ENCODE measurements around the gene XRCC2.
"Not testable (repeated sequence)": the region's sequence is repeated elsewhere in the genome, so short reads cannot be mapped to it uniquely, and the experiment has no call there.

Gene XRCC2

GRCh38 chr7:152663931-152664330 lies 12.0 kb downstream of the XRCC2 start:
- DNase-seq = no peak

- DNase-seq = no peak
Observed at GRCh38 chr7:152663148-152663740, 12.7 kb downstream of the XRCC2 start.

GRCh38 chr7:152661479-152661878 lies 14.5 kb downstream of the XRCC2 start:
- no peak for DNase-seq

GRCh38 chr7:152660021-152660420 lies 15.9 kb downstream of the XRCC2 start:
- DNase-seq = no peak

GRCh38 chr7:152654971-152655370 lies 21.0 kb downstream of the XRCC2 start:
- DNase-seq = no peak

- DNase-seq = no peak
Observed at GRCh38 chr7:152649220-152649619, 26.7 kb downstream of the XRCC2 start.

- DNase-seq = no peak
Observed at GRCh38 chr7:152647009-152647408, 28.9 kb downstream of the XRCC2 start.

GRCh38 chr7:152646579-152646978 lies 29.4 kb downstream of the XRCC2 start:
- not testable (repeated sequence) for DNase-seq

- no peak for DNase-seq
Observed at GRCh38 chr7:152643979-152644559, 31.9 kb downstream of the XRCC2 start.

- DNase-seq = no peak
Observed at GRCh38 chr7:152641384-152641783, 34.6 kb downstream of the XRCC2 start.

- no peak for DNase-seq
Observed at GRCh38 chr7:152640829-152641228, 35.1 kb downstream of the XRCC2 start.

GRCh38 chr7:152637920-152638580 lies 37.9 kb downstream of the XRCC2 start:
- DNase-seq = peak; percentile 64

- no peak for DNase-seq
Observed at GRCh38 chr7:152637161-152637560, 38.8 kb downstream of the XRCC2 start.

- DNase-seq = no peak
Observed at GRCh38 chr7:152636441-152636840, 39.5 kb downstream of the XRCC2 start.

GRCh38 chr7:152633504-152633903 lies 42.4 kb downstream of the XRCC2 start:
- DNase-seq = no peak

GRCh38 chr7:152633072-152633471 lies 42.9 kb downstream of the XRCC2 start:
- DNase-seq = no peak

- DNase-seq = not testable (repeated sequence)
Observed at GRCh38 chr7:152628772-152629171, 47.2 kb downstream of the XRCC2 start.

- peak; percentile 57 for DNase-seq
Observed at GRCh38 chr7:152624228-152624627, 51.7 kb downstream of the XRCC2 start.

GRCh38 chr7:152621426-152621825 lies 54.5 kb downstream of the XRCC2 start:
- DNase-seq = no peak

- DNase-seq = no peak
Observed at GRCh38 chr7:152619027-152619739, 56.8 kb downstream of the XRCC2 start.

GRCh38 chr7:152618427-152618826 lies 57.5 kb downstream of the XRCC2 start:
- DNase-seq = no peak

GRCh38 chr7:152617056-152617455 lies 58.9 kb downstream of the XRCC2 start:
- no peak for DNase-seq

- DNase-seq = peak; percentile 94
Observed at GRCh38 chr7:152615031-152615741, 60.8 kb downstream of the XRCC2 start.
